NCI-H524 treated with DMSO at 0.1 percent for 48 hours (cell line): ENCODE data around the gene CDH20.

Experiments used
- DNase-seq: peaks from one replicate; lab custom pipeline; 2025; lab: John Stamatoyannopoulos, UW

Gene CDH20

GRCh38 chr18:61333271-61333745 lies at the start of gene CDH20:
Gene CDH20 (plus strand): TSS chr18:61333430.
- no peak for DNase-seq

- no peak for DNase-seq
Observed at GRCh38 chr18:61284039-61284438, 49.2 kb upstream of the CDH20 start.

GRCh38 chr18:61285777-61286176 lies 47.5 kb upstream of the CDH20 start:
- DNase-seq: no peak

- no peak for DNase-seq
Observed at GRCh38 chr18:61286867-61287266, 46.4 kb upstream of the CDH20 start.

GRCh38 chr18:61290616-61291015 lies 42.6 kb upstream of the CDH20 start:
- DNase-seq: no peak

- DNase-seq: no peak
Observed at GRCh38 chr18:61292280-61293035, 40.8 kb upstream of the CDH20 start.

GRCh38 chr18:61295153-61295552 lies 38.1 kb upstream of the CDH20 start:
- DNase-seq: no peak

GRCh38 chr18:61308004-61308403 lies 25.2 kb upstream of the CDH20 start:
- DNase-seq: no peak

- no peak for DNase-seq
Observed at GRCh38 chr18:61308795-61309393, 24.3 kb upstream of the CDH20 start.

GRCh38 chr18:61322265-61322873 lies 10.9 kb upstream of the CDH20 start:
- DNase-seq: no peak

GRCh38 chr18:61323951-61324350 lies 9.3 kb upstream of the CDH20 start:
- no peak for DNase-seq

- DNase-seq: no peak
Observed at GRCh38 chr18:61326407-61326806, 6.8 kb upstream of the CDH20 start.

- DNase-seq: no peak
Observed at GRCh38 chr18:61329398-61329797, 3.8 kb upstream of the CDH20 start.

- no peak for DNase-seq
Observed at GRCh38 chr18:61331051-61331450, 2.2 kb upstream of the CDH20 start.

- no peak for DNase-seq
Observed at GRCh38 chr18:61333746-61334490, 688 bp downstream of the CDH20 start.

- DNase-seq: no peak
Observed at GRCh38 chr18:61334491-61334850, 1.2 kb downstream of the CDH20 start.

- DNase-seq: no peak
Observed at GRCh38 chr18:61334951-61335683, 1.9 kb downstream of the CDH20 start.

- DNase-seq: no peak
Observed at GRCh38 chr18:61335684-61336555, 2.7 kb downstream of the CDH20 start.

- no peak for DNase-seq
Observed at GRCh38 chr18:61336766-61337165, 3.5 kb downstream of the CDH20 start.

- no peak for DNase-seq
Observed at GRCh38 chr18:61337527-61337926, 4.3 kb downstream of the CDH20 start.

GRCh38 chr18:61340148-61340547 lies 6.9 kb downstream of the CDH20 start:
- no peak for DNase-seq
